Prostate gland (tissue), 2 donors: ENCODE results near the gene FTCD.

ENCODE experiments used
- POLR2AphosphoS5 ChIP-seq: sonication (generic); formaldehyde crosslinking; IDR thresholded peaks from one replicate; pipeline ENCODE4 v1.6.1; 2017; ENCODE audit warnings: antibody characterized with exemption
- TF ChIP-seq, protein P1 (sequence below), 4 experiments: fragments of 200-600 bp in 2 of 4; fragments of 450-650 bp in 2 of 4; sonication (generic) in 2 of 4; IDR thresholded peaks; 1 replicate in 3 of 4; 2 replicates in 1 of 4; pipeline ENCODE4 v1.5.1; 2016 to 2019; ENCODE audit warnings: antibody characterized with exemption in 4 of 4, mild to moderate bottlenecking in 2 of 4, moderate library complexity in 2 of 4

DNA sequence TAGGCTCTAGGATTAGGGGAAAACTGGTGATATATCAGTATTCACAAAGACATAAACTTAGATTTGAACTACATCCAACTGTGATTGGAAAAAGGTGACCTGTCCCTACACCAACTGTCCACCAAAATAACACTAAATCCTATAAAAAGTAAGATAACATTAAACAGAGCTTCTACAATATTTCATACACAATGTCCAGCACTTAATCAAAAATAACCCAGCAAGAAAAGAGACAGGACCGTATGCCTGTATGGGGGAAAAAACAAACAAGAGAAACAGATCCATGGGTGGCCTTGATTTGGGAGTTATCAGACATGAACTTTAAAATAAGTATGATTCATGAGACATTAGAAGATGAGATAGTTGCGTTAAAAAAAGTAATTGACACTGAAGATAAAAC, 67.2 kb downstream of the FTCD start:
- TF ChIP-seq, protein P1, sequence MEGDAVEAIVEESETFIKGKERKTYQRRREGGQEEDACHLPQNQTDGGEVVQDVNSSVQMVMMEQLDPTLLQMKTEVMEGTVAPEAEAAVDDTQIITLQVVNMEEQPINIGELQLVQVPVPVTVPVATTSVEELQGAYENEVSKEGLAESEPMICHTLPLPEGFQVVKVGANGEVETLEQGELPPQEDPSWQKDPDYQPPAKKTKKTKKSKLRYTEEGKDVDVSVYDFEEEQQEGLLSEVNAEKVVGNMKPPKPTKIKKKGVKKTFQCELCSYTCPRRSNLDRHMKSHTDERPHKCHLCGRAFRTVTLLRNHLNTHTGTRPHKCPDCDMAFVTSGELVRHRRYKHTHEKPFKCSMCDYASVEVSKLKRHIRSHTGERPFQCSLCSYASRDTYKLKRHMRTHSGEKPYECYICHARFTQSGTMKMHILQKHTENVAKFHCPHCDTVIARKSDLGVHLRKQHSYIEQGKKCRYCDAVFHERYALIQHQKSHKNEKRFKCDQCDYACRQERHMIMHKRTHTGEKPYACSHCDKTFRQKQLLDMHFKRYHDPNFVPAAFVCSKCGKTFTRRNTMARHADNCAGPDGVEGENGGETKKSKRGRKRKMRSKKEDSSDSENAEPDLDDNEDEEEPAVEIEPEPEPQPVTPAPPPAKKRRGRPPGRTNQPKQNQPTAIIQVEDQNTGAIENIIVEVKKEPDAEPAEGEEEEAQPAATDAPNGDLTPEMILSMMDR (IDR thresholded peaks at IDR 0.05), result no peak
- no peak for TF ChIP-seq POLR2AphosphoS5
